AG04450 (cell line): ENCODE data around the gene C4B. TPM values are rescaled to one million over a fixed set of nuclear protein-coding genes. Genes with fewer than 3 reads are reported as not detected.

Experiments used
- CTCF ChIA-PET: fragments of 300-600, 350-600 bp; formaldehyde crosslinking; extraction: SDS; loops from one replicate; lab custom pipeline; 2022; ENCODE audit warnings: antibody characterized with exemption, inconsistent platforms; lab: Charles Lee
- POLR2A ChIA-PET: fragments of 350-600 bp; formaldehyde crosslinking; extraction: SDS; loops from one replicate; lab custom pipeline; 2021; ENCODE audit warnings: antibody characterized with exemption, inconsistent platforms; lab: Yijun Ruan, JAX
- DNase-seq: peaks from one replicate; pipeline ENCODE4 v3.0.0-alpha.2; 2011; ENCODE audit warnings: low read depth, low spot score
- H3K27ac ChIP-seq: one replicate; pipeline ENCODE4 v1.5.1; 2012; ENCODE audit warnings: low read depth, low read length, control low read depth
- H3K27me3 ChIP-seq: one replicate; pipeline ENCODE4 v1.6.0; 2012; ENCODE audit warnings: low read length; ENCODE audit not compliant: control insufficient read depth, insufficient read depth
- H3K4me3 ChIP-seq: 2 replicates; pipeline ENCODE4 v1.5.1; 2011; ENCODE audit warnings: mild to moderate bottlenecking, low read depth, low read length, control low read depth
- H3K9me3 ChIP-seq: 2 replicates; pipeline ENCODE4 v1.5.1; 2012; ENCODE audit warnings: low read length; ENCODE audit not compliant: control insufficient read depth, insufficient read depth
- polyA plus RNA-seq: library from polyadenylated mRNA; depleted of rRNA; stranded (reverse); fragments of >200 nt; gene quantifications from 2 replicates; pipeline ENCODE4 v1.2.3, GENCODE V29; 2011
- TF ChIP-seq, protein P1 (sequence below): IDR thresholded peaks from 2 replicates; pipeline ENCODE4 v1.5.1; 2011; ENCODE audit warnings: low read depth, low read length, control low read depth, inconsistent platforms

C4B gene
- polyA plus RNA-seq, 1 experiment = 5.8 TPM

- Histone ChIP-seq H3K9me3 (no peaks in the 10 kb centered on the region; the same call in 1 of the 2 replicates), H3K4me3 (no peak overlapping the region), H3K27ac (peak overlapping the region; percentile 21), H3K27me3 (peaks cover 21% of the 10 kb centered on the region)
- POLR2A ChIA-PET = no interaction called here
- no peak for DNase-seq
- TF ChIP-seq, protein P1, sequence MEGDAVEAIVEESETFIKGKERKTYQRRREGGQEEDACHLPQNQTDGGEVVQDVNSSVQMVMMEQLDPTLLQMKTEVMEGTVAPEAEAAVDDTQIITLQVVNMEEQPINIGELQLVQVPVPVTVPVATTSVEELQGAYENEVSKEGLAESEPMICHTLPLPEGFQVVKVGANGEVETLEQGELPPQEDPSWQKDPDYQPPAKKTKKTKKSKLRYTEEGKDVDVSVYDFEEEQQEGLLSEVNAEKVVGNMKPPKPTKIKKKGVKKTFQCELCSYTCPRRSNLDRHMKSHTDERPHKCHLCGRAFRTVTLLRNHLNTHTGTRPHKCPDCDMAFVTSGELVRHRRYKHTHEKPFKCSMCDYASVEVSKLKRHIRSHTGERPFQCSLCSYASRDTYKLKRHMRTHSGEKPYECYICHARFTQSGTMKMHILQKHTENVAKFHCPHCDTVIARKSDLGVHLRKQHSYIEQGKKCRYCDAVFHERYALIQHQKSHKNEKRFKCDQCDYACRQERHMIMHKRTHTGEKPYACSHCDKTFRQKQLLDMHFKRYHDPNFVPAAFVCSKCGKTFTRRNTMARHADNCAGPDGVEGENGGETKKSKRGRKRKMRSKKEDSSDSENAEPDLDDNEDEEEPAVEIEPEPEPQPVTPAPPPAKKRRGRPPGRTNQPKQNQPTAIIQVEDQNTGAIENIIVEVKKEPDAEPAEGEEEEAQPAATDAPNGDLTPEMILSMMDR = no peak
- CTCF ChIA-PET = no interaction called here
Observed at GRCh38 chr6:32074996-32075532, 60.5 kb downstream of the C4B start.

DNA sequence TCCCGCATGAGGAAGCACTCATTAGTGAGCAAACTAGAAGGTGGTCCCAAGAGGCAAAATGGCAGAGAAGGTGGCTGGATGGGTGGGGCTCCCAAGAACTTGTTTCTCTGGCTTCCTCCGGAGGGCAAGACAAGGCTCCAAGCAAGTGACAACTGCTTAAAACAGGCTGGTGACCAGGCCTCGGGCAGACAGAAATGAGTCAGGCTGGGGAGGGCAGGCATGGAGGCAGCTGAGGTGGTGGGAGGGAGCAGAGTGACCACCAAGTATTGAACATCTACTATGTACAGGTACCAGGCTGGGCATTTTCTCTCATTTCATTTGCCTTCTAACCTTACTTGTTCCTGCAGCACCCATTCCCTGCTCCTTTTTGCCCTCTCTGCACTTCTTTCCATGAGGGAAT lies 61.2 kb downstream of the C4B start:
- H3K4me3 ChIP-seq = no peak overlapping the region
- H3K9me3 ChIP-seq = no peaks in the 10 kb centered on the region; the same call in 1 of the 2 replicates
- CTCF ChIA-PET = no interaction called here
- no peak for DNase-seq
- TF ChIP-seq, protein P1 = no peak
- H3K27me3 ChIP-seq = peaks cover 14% of the 10 kb centered on the region
- POLR2A ChIA-PET = interaction anchor here (1.6 kb wide), 1 partner anchor 17 kb away, joined by 16 read pairs; no protein-coding TSS in a partner anchor
- H3K27ac ChIP-seq = no peak overlapping the region

GRCh38 chr6:32076321-32076809 lies 61.8 kb downstream of the C4B start:
- H3K4me3 ChIP-seq = no peak overlapping the region
- no peaks in the 10 kb centered on the region for H3K9me3 ChIP-seq
- ChIA-PET POLR2A (interaction anchor here (0.9 to 1.6 kb wide), 2 partner anchors 17 to 32 kb away, joined by 4 to 16 read pairs; no protein-coding TSS in a partner anchor), CTCF (interaction anchor here (0.8 to 1.1 kb wide), 2 partner anchors 29 to 119 kb away, joined by 3 to 4 read pairs; no protein-coding TSS in a partner anchor)
- H3K27me3 ChIP-seq = peaks cover 11% of the 10 kb centered on the region
- peak; percentile 51 for DNase-seq
- TF ChIP-seq, protein P1 = no peak
- no peak overlapping the region for H3K27ac ChIP-seq

DNA sequence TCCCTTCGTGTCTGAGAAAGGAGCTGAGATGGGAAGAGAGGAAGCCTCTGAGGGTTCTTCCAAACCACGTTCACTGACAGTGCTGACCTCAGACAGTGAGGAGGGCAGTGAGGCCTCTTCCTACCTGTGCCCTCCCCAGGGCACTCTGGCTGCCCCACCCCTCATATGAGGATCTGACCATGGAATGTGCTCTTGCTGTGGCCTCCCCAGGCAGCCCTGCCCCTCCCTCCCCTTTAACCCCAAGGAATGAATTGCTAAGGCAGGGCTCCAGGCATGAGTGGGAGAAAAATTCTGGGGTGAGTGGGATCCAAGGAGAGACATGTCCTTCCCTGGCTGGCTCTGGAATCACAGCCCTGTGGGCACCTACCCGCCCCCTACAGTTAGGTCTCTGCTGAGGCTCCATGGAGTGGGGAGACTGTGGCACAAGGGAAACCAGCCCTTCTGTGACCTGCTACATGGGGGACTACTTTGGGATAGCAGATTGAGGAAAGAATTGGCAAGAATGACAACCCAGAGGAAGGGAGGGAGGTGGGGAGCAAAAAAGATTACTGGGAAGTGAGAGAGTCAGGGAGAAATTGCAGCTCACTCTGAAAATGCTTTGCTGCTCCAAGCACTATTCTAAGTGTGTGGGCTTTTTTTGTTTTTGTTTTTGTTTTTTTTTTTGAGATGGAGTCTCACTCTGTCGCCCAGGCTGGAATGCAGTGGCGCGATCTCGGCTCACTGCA lies 65.1 kb downstream of the C4B start:
- DNase-seq = no peak
- ChIA-PET POLR2A (interaction anchor here (0.6 kb wide), 1 partner anchor 50 kb away, joined by 3 read pairs; the partner anchor contains the start of gene FKBPL), CTCF (interaction anchor here (1.1 to 1.4 kb wide), 2 partner anchors 32 to 39 kb away, joined by 3 to 4 read pairs; no protein-coding TSS in a partner anchor)
- TF ChIP-seq, protein P1 = no peak
- H3K27ac ChIP-seq = no peak overlapping the region
- no peaks in the 10 kb centered on the region; the same call in 1 of the 2 replicates for H3K9me3 ChIP-seq
- peaks cover 24% of the 10 kb centered on the region for H3K27me3 ChIP-seq
- H3K4me3 ChIP-seq = no peak overlapping the region
